GM21367 (cell line): Measurements from ENCODE around the gene DLGAP1.

Experiments
- ATAC-seq: cut with Tn5 transposase; IDR thresholded peaks from one replicate; pipeline ENCODE4 v1.9.1; 2021; ENCODE audit not compliant: unreplicated experiment

DLGAP1 gene

GRCh38 chr18:4245456-4245855 lies 209.7 kb downstream of the DLGAP1 start:
- no peak for ATAC-seq

- ATAC-seq: no peak
These were observed 212.5 kb downstream of the DLGAP1 start for GRCh38 chr18:4242431-4243161.

GRCh38 chr18:4241090-4241617 lies 214.0 kb downstream of the DLGAP1 start:
- no peak for ATAC-seq

GRCh38 chr18:4238966-4239365 lies 216.1 kb downstream of the DLGAP1 start:
- ATAC-seq: no peak

- ATAC-seq: no peak
These were observed 217.5 kb downstream of the DLGAP1 start for GRCh38 chr18:4237664-4238041.

GRCh38 chr18:4236940-4237663 lies 218.0 kb downstream of the DLGAP1 start:
- ATAC-seq: no peak

GRCh38 chr18:4233468-4233867 lies 221.6 kb downstream of the DLGAP1 start:
- ATAC-seq: no peak

GRCh38 chr18:4232656-4233055 lies 222.5 kb downstream of the DLGAP1 start:
- ATAC-seq: no peak

GRCh38 chr18:4231260-4231659 lies 223.8 kb downstream of the DLGAP1 start:
- ATAC-seq: no peak

GRCh38 chr18:4230450-4231168 lies 224.5 kb downstream of the DLGAP1 start:
- no peak for ATAC-seq

GRCh38 chr18:4224031-4224704 lies 230.9 kb downstream of the DLGAP1 start:
- no peak for ATAC-seq

- no peak for ATAC-seq
These were observed 243.8 kb downstream of the DLGAP1 start for GRCh38 chr18:4211111-4211837.

- ATAC-seq: no peak
These were observed 246.7 kb downstream of the DLGAP1 start for GRCh38 chr18:4208366-4208765.

- ATAC-seq: no peak
These were observed 247.6 kb downstream of the DLGAP1 start for GRCh38 chr18:4207383-4207985.

- no peak for ATAC-seq
These were observed 250.7 kb downstream of the DLGAP1 start for GRCh38 chr18:4204438-4204720.

- ATAC-seq: no peak
These were observed 251.3 kb downstream of the DLGAP1 start for GRCh38 chr18:4203568-4204437.

- no peak for ATAC-seq
These were observed 254.7 kb downstream of the DLGAP1 start for GRCh38 chr18:4200399-4200798.

- ATAC-seq: no peak
These were observed 256.2 kb downstream of the DLGAP1 start for GRCh38 chr18:4198956-4199355.

GRCh38 chr18:4196351-4196750 lies 258.8 kb downstream of the DLGAP1 start:
- ATAC-seq: no peak
